ENCODE data around the gene ATP13A5.

ATP13A5 gene

DNA sequence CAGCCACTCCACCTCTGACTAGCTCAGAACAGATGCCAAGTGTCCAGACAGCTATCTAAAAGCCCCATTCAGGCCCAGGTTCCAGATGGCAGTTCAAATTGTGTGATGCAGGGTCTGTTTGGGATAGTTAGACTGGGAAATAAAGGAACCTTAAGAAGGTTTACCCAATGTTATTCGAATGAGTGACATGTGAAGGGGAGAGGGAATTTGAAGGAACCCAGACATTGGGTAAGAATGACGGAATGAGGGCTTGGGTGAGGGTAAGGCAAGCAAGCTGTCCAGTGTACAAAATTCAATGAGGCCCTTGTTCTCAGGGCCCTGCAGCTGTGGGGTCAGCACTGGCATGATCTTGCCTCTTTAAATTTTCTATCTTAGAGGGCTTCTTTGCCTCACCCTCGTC is 34.1 kb downstream of the ATP13A5 start:
- no peak for DNase-seq

DNA sequence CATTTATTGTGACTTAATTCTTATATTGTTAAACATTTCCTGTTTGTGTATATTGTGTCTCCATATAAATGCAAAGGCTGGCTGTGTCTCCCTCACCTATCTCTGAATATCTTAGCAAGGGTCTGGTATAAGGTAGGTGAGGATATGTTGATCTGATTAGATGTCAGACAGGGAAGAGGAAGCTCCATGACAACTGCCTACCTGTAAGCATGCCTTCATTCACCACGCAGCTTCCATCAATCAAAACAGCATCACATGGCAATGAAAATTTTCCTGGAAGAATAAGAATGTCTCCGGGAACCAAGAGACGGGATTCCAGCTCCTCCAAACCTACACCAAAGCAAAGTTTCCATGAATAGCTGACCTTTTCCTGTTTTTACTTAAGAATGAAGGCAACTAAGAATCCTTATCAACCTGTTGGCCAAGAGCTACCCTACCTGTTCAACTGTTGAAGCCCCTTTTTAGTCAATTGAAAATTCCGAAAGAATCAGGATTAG is 34.8 kb downstream of the ATP13A5 start:
- DNase-seq: no peak

DNA sequence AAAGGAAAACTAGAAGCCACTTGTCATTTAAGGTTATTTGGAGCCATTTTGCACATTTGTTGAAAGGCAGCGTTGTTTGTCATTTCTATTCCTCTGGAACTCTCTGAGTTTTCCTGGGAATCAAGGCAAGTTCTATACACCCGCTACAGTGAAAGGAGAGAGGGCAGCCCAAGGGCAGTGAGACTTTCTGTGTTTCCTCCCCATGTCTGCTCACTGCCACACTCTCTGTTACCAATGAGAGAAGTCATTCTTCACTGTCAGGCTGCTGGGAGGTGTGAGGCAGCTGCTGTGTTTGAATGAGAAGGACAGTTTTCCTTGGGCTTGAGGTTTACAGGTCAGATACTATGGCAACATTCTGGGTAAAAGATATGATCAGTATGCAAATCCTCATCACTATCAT is 36.0 kb downstream of the ATP13A5 start:
- DNase-seq: no peak

DNA sequence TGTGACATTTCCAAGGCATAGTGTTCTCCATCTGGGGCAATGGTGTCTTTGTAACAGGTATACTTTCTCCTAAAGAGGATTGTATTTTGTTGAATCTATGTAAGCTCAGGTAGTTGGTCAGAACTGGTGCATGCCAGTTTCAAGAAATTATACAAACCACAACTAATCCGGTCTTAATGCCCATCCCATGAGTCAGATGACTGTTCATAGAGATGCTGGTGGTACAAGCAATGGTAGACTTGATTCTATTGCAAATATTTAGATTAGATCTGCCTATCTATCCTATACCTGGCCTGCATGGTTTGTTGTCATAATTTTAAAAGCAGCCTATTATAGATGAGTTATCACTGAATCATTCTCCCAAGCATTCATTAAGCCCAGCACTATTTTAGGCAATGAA is 43.5 kb downstream of the ATP13A5 start:
- no peak for DNase-seq

DNA sequence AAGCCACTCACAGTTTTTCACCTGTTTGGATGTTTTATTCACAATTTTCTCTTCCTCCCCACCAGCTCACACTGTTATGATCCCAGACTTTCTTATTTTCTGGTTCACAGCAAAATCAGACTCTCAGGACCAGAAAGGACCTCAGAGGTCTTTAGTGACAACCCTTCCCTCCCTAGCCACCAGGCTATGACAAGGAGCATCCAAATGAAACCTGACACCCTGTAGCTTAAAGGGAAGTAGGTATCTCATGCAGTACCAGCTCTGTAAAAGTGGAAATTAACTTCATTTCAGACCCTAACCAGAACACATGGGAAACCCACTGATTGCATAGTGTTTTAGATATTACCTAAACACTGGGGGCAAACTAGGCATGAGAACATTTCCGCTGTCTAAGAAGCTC is 45.3 kb downstream of the ATP13A5 start:
- DNase-seq: no peak

DNA sequence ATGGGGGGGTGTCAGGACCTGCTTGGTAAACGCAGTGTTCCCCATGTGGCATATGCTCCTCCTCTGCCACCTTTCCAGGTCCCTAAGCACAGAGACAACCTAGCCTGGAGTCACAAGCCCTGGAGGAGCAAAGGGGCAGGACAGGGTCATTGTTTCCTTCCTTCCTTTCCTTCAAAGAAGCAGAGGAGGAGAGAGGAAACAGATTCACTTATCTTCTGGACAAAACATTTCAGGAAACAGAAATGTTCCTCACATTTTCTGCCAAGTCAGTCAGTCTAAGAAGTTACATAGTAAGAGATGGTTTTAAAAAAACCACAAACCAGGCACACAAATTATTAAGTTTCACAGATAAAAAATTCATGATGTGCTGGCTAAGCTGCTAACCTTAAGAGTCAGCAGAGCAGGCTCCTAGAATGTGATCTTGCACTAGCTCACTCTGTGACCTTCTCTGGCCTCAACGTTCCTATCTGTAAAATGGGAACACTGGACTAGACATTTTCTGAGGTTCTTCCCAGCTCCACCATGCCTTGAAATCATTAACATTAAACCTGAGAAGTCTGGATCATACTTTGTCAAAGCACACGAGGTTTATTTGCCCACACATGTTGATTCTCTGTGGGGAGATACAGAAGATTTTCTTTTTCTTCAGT is 47.9 kb downstream of the ATP13A5 start:
- no peak for DNase-seq

DNA sequence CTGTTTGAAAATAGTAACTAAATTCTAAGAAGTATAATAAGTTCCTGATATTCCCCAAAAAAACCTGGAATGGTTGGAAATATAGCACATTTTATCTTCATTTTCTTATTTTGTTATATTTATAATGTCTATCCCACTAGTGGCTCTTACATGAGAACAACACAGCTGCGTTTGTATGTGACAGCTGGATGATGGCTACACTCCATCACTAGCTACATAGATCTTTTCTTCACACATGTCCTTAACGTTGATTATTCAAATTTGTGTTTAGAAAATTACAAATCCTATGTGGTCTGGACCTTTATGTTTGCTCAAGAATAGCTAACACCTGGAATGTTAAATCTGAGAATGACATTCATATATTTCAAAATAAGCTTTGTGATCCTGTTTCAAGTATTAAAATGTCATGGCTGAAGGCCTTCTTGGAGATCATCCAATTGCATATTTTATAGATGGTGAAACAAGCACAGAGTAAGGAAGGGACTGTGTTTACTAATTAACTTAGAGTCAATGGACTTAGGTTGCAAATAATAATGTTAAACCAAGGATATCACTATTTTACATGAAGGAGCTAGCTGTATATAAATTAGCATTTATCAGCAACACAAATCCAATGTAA is 60.8 kb downstream of the ATP13A5 start:
- DNase-seq: peak in 1 of 2 experiments; percentile 9

DNA sequence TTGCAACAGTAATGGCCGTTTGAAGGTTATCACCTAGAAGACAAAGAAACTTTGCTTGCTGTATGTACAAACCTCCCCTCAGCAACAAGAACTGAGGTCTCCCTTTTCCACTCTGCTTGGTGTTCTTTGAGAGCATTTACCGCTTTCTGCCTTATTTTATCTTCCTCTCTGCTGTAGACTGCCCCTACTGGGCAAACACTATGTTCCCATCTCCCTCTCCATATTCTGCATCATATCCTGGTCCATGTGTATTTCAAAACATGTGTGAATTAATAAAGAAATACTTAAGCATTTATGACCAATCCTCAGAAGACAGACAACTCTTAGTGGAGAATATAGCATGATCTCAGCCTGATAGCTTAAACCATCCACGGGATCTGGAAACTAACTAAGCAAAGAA is 64.4 kb downstream of the ATP13A5 start:
- no peak for DNase-seq

DNA sequence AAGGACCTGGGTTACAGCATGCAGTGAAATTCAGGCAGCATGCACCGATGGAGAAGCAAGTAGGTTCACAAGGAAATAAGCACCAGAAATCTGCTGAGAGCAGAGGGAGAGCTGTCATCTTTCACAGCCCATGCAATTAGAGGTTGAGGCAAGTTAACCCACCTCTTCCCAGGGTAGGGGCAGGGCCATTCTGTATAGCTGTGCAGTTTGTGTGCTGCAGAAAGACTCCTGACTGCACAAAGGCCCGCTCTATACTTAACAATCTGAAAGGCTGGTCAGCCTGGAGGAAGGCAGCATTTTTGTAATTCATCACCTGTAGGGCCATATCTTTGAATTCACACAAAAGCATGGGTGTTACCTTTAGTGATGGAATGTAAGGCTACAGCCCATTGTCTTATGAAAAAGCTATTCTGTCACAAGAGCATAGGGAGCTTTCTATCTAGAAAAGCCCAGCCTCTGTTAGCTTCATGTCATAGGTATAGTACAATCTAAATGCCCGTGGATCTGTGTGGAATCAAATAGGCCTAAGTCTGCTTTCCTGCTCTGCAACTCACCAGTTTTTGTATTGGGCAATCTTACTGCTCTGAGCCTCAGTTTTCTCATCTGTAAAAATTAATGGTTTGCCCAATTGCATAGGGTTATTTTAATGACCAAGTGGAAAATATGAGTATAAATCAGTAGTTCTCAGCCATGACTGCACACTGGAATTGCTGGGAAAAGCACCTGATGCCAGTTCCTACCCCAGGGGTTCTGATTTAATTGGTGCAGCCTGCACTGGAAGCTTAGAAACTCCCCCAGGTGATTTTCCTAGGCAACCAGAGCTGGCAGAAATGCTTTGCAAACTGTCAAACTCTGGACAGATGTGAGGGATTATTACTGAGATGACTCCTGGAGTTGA is 65.2 kb downstream of the ATP13A5 start:
- DNase-seq: no peak

DNA sequence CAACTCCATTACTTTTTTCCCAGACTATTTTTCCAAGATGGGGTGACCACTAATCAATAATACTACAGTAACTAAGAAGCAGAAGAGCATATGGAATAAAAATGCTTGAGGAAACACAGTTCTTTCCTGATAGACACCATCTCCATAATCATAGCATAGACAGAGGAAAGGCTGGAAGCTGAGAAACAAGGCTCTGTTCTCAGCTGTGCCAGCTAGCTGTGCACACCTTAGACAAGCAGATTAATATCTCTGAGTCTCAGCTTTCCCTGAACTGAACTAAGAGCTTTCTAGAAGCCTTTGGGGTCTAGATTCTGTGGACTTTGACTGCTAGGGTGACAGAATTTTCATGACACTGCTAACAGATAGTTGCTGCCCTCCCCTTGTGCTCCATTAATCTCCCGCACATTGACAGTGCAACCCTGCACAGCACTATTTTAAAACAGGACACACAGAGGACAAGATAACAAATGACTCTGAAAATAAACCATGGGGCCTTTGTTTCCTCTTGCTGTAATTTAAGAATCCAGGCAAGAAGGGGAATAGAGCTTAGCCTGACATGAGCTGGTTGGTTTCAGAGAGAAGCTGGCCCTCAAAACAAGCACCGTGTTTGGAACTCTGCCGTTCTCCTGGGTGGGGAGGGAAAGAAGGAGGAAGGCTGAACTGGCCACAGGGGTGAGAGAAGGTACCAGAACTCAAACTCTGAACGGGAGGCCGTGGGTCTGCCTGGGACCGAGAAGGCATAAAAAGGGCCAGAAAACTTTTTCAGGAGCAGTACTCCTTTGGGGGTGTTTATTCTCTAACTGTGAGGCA is 67.4 kb downstream of the ATP13A5 start:
- DNase-seq: no peak

DNA sequence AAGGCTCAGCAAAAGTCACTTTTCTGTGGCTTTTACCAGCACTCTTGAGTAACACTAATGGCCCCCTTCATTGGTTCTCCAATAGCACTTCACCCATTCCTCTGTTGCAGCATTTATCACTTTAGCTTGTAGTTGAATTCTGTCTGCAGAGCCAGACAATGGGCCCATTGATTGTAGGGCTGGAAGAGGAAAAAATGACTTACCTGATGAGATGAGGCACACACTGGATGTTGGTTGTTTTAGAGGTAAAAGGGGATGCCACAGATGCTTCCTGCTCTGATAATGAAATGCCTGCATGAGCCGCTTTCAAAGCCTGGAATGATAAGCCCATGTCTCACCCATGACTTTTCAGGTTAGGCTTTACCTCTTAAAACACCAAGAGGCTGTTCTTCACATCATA is 73.2 kb downstream of the ATP13A5 start:
- DNase-seq: no peak

DNA sequence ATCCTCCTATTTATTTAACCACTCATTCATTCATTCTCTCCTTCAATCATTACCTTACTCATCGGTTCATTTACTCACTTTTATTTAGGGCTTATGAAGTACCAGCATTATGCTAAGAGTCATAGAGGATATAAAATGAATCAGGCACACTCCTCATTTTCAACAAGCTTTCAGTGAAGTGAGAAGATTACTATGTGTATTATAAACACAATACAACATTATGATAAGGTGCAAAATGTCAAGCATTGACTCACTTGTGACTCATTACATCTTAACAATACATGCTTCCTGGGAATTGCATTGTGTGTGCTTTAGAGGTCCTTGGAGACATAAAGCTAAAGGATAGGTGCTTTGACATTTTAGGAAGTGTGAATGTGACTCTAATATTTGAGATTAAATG is 77.1 kb downstream of the ATP13A5 start:
- no peak for DNase-seq

DNA sequence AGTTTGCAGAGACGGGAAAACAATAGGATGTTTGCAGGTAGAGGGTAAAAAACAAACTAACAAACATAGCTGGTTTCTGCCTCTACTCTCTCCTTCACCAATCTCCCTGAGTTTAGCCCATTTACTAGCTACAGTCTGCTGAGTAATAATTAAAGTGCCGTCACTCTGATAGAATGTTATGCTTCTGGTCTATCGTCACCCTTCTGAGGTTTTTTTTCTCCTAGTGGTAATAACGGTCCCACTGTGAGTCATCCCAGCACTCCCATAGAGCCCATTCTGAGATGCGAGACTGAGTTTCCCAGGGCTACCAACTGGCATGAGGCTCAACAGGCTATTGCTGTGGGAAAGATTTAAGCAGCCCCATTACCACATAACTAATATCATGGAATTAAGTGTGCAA is 81.1 kb downstream of the ATP13A5 start:
- no peak for DNase-seq

DNA sequence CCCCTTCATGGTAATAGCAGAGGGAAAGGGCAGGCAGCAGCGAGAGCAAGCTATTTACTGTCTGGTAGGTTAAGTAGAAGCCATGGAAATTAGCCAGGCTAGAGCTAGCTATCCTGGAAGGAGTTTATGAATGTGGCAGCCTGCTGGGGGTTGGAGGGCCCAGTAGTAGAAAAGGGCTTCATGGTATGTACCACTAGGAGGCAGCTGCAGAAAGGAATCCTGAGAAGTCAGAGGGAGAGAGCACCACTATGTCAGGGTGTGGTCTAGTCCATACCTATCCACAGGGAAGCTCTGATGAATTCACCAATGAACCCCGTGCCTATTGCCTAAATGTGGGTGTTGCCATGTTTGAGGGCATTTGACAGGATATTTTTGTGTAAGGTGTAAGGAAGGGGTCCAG is 82.6 kb downstream of the ATP13A5 start:
- DNase-seq: no peak

DNA sequence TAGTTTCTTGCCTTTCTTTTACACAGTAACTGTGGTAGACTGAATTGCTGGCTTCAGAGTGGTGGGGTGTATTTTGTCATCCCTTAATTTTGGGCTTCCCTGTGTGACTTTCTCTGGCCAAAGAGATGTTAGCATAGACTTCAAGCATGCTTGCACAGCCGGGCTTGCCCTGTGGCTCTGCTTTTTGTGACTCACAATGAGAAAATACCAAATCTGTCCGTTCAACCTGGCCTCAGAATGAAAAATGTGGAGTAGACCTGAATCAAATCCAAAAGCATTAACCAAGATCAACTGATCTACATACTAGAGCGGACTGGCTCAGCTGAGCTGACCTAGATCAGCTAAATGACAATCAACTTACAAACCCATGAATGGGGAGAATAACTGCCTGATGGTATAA is 86.2 kb downstream of the ATP13A5 start:
- DNase-seq: no peak

DNA sequence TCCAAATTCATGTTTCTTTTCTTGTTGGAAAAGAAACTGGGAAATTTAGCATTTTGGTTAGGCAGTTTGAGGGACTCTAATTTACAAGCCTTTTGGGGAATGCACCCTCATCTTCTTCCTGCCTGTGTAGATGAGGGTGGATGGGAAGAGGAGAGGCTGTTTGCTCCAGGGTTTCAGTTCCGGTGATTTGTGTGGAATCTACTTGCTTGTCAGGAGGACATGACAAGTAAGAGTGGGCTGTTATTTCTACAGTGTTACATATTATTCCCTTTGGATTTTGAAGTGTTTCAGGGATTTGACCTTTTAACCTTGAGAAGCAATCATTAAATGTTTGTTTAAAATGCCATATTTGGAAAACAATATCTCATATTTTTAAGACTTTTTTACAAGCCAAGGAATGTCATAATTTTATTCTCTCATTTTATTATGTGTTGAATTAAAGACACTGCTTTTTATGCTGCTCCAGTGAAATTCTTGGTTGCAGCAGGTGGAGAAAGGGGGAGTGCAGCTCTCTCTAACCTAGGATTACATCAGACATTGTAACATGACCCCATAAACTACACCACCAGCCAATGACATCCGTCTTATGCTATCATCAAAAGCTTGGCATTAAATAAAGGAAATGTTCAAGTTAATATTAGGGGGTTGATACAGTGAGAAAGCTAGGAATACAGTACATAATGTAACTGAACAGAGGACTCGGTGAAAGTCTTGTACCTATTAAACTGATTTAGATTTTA is 107.3 kb downstream of the ATP13A5 start:
- no peak for DNase-seq

DNA sequence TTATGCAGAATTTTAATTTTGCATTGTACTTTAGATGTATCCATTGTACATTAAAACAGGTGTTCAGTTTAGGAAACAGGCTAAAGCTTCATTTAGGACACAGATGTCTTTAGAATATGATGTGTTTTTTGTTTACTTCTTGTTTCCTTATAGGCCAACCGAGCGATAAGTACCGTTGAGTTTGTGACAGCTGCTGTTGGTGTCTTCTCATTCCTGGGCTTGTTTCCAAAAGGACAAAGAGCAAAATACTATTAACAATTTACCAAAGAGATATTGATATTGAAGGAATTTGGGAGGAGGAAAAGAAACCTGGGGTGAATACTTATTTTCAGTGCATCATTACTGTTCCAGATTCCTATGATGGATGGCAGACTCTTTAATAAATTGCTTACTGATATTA is 108.1 kb downstream of the ATP13A5 start:
- DNase-seq: no peak

DNA sequence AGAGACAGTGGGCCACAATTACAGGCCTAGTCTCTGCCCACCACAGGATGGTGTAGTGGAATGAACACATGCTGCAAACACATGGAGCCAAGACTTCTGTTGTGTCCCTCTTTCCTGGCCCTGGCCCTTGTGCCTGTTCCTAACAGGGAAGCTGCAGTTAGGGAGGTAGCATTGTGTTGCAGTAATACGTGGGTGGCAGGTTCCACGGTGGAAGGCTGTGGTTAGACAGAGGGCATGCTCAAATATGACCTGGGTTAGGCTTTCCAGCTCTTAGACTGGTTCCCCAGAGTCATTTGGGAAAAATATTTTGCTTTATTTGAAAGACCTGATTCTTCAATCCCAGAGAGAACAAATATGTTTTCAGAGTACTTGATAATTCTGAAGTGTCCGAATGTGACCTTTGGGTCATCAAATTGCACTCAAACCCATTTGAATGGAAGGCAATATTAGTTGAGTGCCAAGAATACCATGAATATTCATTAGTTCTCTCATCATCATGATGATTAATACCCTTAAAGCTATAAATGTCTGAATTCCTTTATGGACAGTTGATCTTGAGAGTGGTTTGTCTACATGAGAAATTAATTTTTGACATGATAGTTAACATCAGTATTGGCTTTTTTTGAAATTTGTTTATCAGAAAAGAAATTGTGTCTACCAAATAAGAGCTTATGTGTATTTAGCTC is 109.1 kb downstream of the ATP13A5 start:
- no peak for DNase-seq

DNA sequence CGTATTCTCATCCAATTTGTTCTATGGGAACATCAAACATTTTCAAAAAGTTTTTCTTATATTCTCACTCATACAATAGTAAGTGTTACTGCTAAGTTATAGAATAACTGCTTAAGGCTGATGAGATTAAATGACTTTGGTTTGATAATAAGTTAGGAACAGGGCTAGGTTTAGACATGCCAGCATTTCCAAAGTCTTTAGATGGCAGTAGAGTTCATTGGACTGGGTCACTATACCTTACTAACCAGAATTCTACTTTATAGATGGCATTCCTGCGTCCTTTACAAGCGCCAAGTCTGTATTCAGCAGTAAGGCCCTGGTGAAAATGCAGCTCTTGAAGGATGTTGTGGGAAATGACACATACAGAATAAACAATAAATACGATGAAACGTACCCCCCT is 115.8 kb downstream of the ATP13A5 start:
- DNase-seq: no peak

DNA sequence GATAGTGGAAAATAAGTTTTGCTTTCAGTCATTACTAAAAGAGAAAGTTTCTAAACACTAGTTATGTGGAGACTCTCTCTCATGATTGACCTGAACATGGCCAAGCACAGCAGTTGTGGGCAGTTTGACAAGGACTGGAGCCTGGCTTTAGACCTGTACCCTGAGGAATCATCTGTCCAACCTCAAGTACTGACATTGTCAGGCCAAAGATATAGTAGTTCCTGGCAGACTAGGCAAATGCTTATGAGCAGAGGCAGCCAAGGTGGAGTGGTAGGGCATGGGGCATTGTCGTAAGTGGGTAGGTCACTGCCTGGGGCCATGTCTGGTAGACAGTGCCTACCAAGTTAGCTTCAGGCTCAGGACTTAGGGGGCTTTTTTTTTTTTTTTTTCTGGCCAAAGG is 116.6 kb downstream of the ATP13A5 start:
- no peak for DNase-seq

DNA sequence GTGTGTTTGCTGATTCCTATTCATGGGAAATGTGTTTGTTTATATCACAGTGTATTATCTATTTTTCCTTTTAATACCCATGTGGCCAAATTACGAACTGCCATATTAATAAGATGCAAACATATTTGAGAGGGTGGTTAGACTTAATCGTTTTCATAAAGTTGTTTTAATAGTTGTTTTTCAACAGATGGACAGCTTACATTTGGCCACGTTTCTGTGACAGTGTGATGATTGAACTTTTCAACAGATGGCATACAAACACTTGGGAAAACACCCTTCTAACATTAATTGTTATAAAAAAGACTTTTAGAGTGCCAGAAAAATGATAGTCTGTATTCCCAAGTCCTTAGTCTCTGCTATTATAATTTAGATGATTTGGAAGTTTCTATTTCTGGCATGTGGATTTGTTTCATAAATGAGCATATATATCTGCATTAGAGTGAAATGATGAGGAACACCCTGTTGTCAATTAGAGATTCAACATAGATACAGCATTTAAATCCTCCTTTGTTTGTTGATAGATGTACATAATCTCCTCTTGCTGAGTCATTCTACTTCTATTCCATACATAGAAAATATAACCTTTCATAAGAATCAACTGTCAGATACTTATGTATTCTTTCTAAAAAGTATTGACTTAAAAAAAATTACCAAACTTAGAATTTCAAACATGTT is 124.4 kb downstream of the ATP13A5 start:
- DNase-seq: peak in 1 of 2 experiments; percentile 55

All from NCI-H446 (cell line).